Measurements from ENCODE around the gene MRPL55.

DNA sequence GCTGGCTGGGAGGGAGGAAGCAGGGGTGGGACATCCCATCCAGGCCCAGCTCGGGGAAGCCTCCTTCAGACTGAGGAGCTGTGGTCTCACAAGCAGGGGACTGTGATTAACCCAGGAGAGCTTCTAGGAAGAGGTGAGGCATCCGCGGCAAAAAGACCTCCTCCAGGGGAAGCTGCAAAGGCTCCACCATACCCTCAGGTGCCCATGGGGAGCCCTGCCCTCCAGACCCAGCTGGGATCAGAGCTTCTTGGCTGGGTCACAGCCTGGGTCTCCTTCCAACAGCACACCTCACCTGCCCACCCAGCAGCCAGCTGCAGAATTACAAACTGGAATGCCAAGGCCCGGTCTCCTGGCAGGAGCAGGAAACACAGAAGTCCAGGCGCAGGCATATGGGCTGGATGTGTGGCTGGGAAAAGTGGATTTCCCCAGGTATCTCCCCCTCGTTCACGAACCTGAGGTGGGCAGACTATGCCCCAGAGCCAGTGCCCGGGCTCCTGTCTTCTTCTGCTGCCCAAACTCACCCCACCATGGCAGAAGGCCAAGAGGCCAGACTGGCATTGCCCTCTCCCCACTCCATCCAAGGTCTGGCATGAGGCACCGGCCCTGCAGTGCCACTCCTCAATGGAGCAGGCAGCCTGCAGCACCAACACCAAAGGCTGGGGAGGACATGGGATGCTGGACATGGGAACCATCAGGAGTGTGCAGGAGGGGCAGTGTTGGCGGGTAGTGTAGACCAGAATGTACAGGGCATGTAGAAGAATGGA, 42.0 kb downstream of the MRPL55 start:
- TF ChIP-seq, protein P1, sequence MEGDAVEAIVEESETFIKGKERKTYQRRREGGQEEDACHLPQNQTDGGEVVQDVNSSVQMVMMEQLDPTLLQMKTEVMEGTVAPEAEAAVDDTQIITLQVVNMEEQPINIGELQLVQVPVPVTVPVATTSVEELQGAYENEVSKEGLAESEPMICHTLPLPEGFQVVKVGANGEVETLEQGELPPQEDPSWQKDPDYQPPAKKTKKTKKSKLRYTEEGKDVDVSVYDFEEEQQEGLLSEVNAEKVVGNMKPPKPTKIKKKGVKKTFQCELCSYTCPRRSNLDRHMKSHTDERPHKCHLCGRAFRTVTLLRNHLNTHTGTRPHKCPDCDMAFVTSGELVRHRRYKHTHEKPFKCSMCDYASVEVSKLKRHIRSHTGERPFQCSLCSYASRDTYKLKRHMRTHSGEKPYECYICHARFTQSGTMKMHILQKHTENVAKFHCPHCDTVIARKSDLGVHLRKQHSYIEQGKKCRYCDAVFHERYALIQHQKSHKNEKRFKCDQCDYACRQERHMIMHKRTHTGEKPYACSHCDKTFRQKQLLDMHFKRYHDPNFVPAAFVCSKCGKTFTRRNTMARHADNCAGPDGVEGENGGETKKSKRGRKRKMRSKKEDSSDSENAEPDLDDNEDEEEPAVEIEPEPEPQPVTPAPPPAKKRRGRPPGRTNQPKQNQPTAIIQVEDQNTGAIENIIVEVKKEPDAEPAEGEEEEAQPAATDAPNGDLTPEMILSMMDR (IDR thresholded peaks at IDR 0.05 in 2 of 3, conservative IDR thresholded peaks at IDR 0.05 in 1 of 3; ENCODE audit: borderline replicate concordance in 1 of 3, insufficient read depth in 1 of 3, low read depth in 2 of 3, low read length in 2 of 3), result no peak
- TF ChIP-seq YY1 (IDR thresholded peaks at IDR 0.05; ENCODE audit: extremely low read depth, insufficient replicate concordance, low read depth, low read length), result no peak
- TF ChIP-seq POLR2A (IDR thresholded peaks at IDR 0.05; ENCODE audit: borderline replicate concordance, extremely low read depth, insufficient read depth, insufficient read length), result no peak
- TF ChIP-seq CEBPB (IDR thresholded peaks at IDR 0.05; ENCODE audit: low read depth), result no peak
- TF ChIP-seq EGR1 (IDR thresholded peaks at IDR 0.05; ENCODE audit: low read depth), result no peak
- TF ChIP-seq, protein P2, sequence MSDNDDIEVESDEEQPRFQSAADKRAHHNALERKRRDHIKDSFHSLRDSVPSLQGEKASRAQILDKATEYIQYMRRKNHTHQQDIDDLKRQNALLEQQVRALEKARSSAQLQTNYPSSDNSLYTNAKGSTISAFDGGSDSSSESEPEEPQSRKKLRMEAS (IDR thresholded peaks at IDR 0.05), result no peak
- no peak for TF ChIP-seq EZH2 (IDR thresholded peaks at IDR 0.05)
- TF ChIP-seq, protein P3, sequence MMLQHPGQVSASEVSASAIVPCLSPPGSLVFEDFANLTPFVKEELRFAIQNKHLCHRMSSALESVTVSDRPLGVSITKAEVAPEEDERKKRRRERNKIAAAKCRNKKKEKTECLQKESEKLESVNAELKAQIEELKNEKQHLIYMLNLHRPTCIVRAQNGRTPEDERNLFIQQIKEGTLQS (IDR thresholded peaks at IDR 0.05), result no peak
- no peak for TF ChIP-seq EZH2phosphoT487 (IDR thresholded peaks at IDR 0.05; ENCODE audit: borderline replicate concordance)

All from HCT116 (cell line).